ENCODE measurements around the gene CSTPP1. TPM values are rescaled to one million over a fixed set of nuclear protein-coding genes. Genes with fewer than 3 reads are reported as not detected.
A peak's percentile ranks its signal among the peaks of the same experiment; 100 is the strongest.

The CSTPP1 gene
- total RNA-seq, 1 donor from 2014 or later = 66.1 TPM

- Mint-ChIP-seq H3K9me3 (ENCODE audit: low read depth) (no peaks in the 10 kb centered on the region), H3K27me3 (no peaks in the 10 kb centered on the region), H3K4me3 (ENCODE audit: low read depth) (no peak overlapping the region), H3K27ac (no peak overlapping the region), H3K4me1 (ENCODE audit: low read depth) (peaks cover 9% of the 10 kb centered on the region), H3K36me3 (ENCODE audit: insufficient read depth) (peaks cover 4% of the 10 kb centered on the region)
- DNase-seq (ENCODE audit: low spot score, unreplicated experiment) = no peak
- TF ChIP-seq CTCF (IDR thresholded peaks at IDR 0.05; ENCODE audit: unreplicated experiment) = no peak
Observed at GRCh38 chr11:46902694-46903093, 33.9 kb upstream of the CSTPP1 start.

DNA sequence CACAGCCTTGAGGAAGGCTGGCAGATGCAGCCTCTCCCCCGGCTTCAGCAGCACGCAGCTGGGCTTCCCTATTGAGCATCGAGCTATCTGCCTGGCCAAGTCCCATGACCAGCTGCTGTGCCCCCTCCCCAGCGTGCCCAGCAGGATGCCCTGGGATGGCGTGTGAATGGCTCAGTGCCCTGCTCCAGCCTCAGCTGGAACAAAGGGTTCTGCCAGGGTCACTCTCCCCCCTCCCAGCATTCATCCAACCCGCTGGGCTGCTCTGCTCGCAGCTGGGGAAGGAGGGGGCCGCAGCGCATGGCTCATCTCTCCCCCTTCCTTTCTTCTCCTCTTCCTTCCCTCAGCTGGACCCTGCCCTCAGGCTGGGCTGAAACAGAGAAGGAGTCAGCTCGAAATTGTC, 32.7 kb upstream of the CSTPP1 start:
- Mint-ChIP-seq H3K36me3 (ENCODE audit: insufficient read depth) (no peaks in the 10 kb centered on the region), H3K4me1 (ENCODE audit: low read depth) (peaks cover 9% of the 10 kb centered on the region), H3K9me3 (ENCODE audit: low read depth) (no peaks in the 10 kb centered on the region), H3K4me3 (ENCODE audit: low read depth) (no peak overlapping the region), H3K27ac (no peak overlapping the region), H3K27me3 (no peaks in the 10 kb centered on the region)
- no peak for TF ChIP-seq CTCF (IDR thresholded peaks at IDR 0.05; ENCODE audit: unreplicated experiment)
- DNase-seq (ENCODE audit: low spot score, unreplicated experiment) = no peak

- H3K27me3 Mint-ChIP-seq = no peaks in the 10 kb centered on the region
- TF ChIP-seq CTCF (IDR thresholded peaks at IDR 0.05; ENCODE audit: unreplicated experiment) = no peak
- H3K4me1 Mint-ChIP-seq (ENCODE audit: low read depth) = peaks cover 9% of the 10 kb centered on the region
- H3K9me3 Mint-ChIP-seq (ENCODE audit: low read depth) = no peaks in the 10 kb centered on the region
- H3K4me3 Mint-ChIP-seq (ENCODE audit: low read depth) = no peak overlapping the region
- DNase-seq (ENCODE audit: low spot score, unreplicated experiment) = no peak
- H3K27ac Mint-ChIP-seq = no peak overlapping the region
- no peaks in the 10 kb centered on the region for H3K36me3 Mint-ChIP-seq (ENCODE audit: insufficient read depth)
Observed at GRCh38 chr11:46905806-46906205, 30.8 kb upstream of the CSTPP1 start.

- no peaks in the 10 kb centered on the region for H3K36me3 Mint-ChIP-seq (ENCODE audit: insufficient read depth)
- peaks cover 9% of the 10 kb centered on the region for H3K4me1 Mint-ChIP-seq (ENCODE audit: low read depth)
- H3K4me3 Mint-ChIP-seq (ENCODE audit: low read depth) = no peak overlapping the region
- TF ChIP-seq CTCF (IDR thresholded peaks at IDR 0.05; ENCODE audit: unreplicated experiment) = no peak
- peak overlapping the region; percentile 51 for H3K27ac Mint-ChIP-seq
- H3K9me3 Mint-ChIP-seq (ENCODE audit: low read depth) = no peaks in the 10 kb centered on the region
- DNase-seq (ENCODE audit: low spot score, unreplicated experiment) = no peak
- H3K27me3 Mint-ChIP-seq = no peaks in the 10 kb centered on the region
Observed at GRCh38 chr11:46906609-46907041, 29.9 kb upstream of the CSTPP1 start.

- Mint-ChIP-seq H3K27me3 (peaks cover under 1% of the 10 kb centered on the region), H3K4me3 (ENCODE audit: low read depth) (no peak overlapping the region), H3K4me1 (ENCODE audit: low read depth) (peaks cover 13% of the 10 kb centered on the region), H3K27ac (no peak overlapping the region), H3K9me3 (ENCODE audit: low read depth) (no peaks in the 10 kb centered on the region), H3K36me3 (ENCODE audit: insufficient read depth) (no peaks in the 10 kb centered on the region)
- no peak for TF ChIP-seq CTCF (IDR thresholded peaks at IDR 0.05; ENCODE audit: unreplicated experiment)
- no peak for DNase-seq (ENCODE audit: low spot score, unreplicated experiment)
Observed at GRCh38 chr11:46907606-46908005, 29.0 kb upstream of the CSTPP1 start.

All from progenitor cell of endocrine pancreas (in vitro differentiated cells).